Right lobe of liver (tissue), 4 donors: ENCODE results near the gene ZBTB32.

Experiments
- CTCF ChIP-seq, 4 donors: fragments of 200-600 bp in 3 of 4; fragments of 450-650 bp in 1 of 4; IDR thresholded peaks; one replicate each; pipeline versions ENCODE4 v1.5.1 to v1.8.0; 2016 to 2022; ENCODE audit warnings: antibody characterized with exemption in 4 of 4, mild to moderate bottlenecking in 2 of 4
- POLR2A ChIP-seq: fragments of 450-650 bp; IDR thresholded peaks from one replicate; pipeline ENCODE4 v1.6.1; 2017; ENCODE audit warnings: antibody characterized with exemption, mild to moderate bottlenecking
- donor health status: DM: no; HTN: no; CAD: no.
- donor health status: DM: no; HTN: no; CAD: no.
- donor health status: DM: no; HTN: yes; CAD: no.

GRCh38 chr19:35727956-35728706 is 23.8 kb downstream of the ZBTB32 start:
- TF ChIP-seq POLR2A (no peak), CTCF (IDR thresholded peaks at IDR 0.05) (no peak)
